ENCODE results near the gene UTP25.

Gene UTP25

DNA sequence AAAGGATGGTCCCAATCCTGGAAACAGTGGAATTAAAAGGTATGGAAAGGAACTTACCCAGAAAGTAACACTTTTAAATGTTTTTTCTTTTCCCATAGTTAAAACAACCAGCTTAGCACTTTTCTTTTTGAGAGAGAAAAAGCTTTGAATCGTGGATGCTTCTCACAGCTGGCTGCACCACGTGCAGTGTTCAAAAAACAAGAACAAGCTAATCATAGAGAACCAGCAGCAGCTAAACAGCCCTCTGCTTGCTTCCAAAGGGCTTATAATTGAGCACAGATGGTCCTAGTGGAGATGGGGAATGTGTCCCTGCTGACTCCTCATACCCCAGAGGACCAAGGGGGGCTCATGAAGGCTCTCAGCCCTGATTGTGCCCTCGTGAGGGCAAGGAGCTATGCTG lies 26.4 kb downstream of the UTP25 start:
- no peak for TF ChIP-seq POLR2AphosphoS5 (IDR thresholded peaks at IDR 0.05; ENCODE audit: low read depth, low read length)
- TF ChIP-seq, protein P1, sequence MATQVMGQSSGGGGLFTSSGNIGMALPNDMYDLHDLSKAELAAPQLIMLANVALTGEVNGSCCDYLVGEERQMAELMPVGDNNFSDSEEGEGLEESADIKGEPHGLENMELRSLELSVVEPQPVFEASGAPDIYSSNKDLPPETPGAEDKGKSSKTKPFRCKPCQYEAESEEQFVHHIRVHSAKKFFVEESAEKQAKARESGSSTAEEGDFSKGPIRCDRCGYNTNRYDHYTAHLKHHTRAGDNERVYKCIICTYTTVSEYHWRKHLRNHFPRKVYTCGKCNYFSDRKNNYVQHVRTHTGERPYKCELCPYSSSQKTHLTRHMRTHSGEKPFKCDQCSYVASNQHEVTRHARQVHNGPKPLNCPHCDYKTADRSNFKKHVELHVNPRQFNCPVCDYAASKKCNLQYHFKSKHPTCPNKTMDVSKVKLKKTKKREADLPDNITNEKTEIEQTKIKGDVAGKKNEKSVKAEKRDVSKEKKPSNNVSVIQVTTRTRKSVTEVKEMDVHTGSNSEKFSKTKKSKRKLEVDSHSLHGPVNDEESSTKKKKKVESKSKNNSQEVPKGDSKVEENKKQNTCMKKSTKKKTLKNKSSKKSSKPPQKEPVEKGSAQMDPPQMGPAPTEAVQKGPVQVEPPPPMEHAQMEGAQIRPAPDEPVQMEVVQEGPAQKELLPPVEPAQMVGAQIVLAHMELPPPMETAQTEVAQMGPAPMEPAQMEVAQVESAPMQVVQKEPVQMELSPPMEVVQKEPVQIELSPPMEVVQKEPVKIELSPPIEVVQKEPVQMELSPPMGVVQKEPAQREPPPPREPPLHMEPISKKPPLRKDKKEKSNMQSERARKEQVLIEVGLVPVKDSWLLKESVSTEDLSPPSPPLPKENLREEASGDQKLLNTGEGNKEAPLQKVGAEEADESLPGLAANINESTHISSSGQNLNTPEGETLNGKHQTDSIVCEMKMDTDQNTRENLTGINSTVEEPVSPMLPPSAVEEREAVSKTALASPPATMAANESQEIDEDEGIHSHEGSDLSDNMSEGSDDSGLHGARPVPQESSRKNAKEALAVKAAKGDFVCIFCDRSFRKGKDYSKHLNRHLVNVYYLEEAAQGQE (IDR thresholded peaks at IDR 0.05; ENCODE audit: insufficient read depth in 1 of 2, low read depth in 2 of 2, low read length in 2 of 2), result no peak
- no peak for TF ChIP-seq SIN3A (IDR thresholded peaks at IDR 0.05; ENCODE audit: borderline replicate concordance, insufficient read depth, low read length)
- no peak for TF ChIP-seq FOXP2 (optimal IDR thresholded peaks at IDR 0.05; ENCODE audit: borderline replicate concordance, extremely low read depth, extremely low read length, insufficient read depth)
- no peak for TF ChIP-seq TAF1 (IDR thresholded peaks at IDR 0.05; ENCODE audit: borderline replicate concordance, insufficient read depth, low read length)

DNA sequence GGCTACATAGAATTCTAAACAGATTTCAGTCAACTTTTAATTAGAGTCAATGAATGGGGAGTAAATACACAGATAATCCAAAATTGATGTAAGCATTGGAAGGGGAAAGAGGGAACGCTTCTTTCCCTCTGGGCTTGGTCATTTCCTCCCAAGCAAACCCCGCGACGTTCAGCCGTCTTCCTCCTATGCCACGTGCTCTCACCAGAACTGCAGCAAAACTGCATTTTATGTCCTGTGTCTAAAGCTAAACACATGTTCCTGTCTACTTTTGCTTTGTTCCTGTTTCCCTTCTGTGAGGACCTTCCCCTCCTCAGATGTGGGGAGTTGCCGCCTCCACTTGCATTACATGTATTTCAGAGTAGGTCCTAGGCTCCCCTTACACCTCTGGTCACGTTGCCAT lies 27.2 kb downstream of the UTP25 start:
- TF ChIP-seq POLR2AphosphoS5 (IDR thresholded peaks at IDR 0.05; ENCODE audit: low read depth, low read length), result no peak
- TF ChIP-seq SIN3A (IDR thresholded peaks at IDR 0.05; ENCODE audit: borderline replicate concordance, insufficient read depth, low read length), result no peak
- no peak for TF ChIP-seq TAF1 (IDR thresholded peaks at IDR 0.05; ENCODE audit: borderline replicate concordance, insufficient read depth, low read length)
- TF ChIP-seq, protein P1 (IDR thresholded peaks at IDR 0.05; ENCODE audit: insufficient read depth in 1 of 2, low read depth in 2 of 2, low read length in 2 of 2), result no peak
- TF ChIP-seq FOXP2 (optimal IDR thresholded peaks at IDR 0.05; ENCODE audit: borderline replicate concordance, extremely low read depth, extremely low read length, insufficient read depth), result no peak

DNA sequence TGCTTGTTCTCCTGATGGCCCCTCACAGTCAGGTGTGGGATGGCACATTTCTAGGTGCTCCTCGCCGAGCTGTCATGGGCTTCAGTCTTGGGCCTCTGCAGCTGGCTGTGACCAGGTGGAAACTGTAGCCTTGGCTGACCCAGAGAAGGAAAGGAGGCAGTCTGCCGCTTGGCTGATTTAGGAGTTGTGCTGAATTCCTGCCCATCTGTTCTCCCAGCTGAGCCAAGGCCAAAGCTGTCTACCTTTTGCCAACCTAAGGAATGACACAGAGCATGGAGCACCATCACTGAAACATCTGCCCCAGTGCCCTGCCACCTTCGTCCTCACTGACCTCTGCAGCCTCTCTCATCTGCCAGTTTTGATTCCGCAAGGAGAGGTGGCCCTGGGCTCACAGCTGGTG lies 27.9 kb downstream of the UTP25 start:
- TF ChIP-seq SIN3A (IDR thresholded peaks at IDR 0.05; ENCODE audit: borderline replicate concordance, insufficient read depth, low read length) (no peak), POLR2AphosphoS5 (IDR thresholded peaks at IDR 0.05; ENCODE audit: low read depth, low read length) (no peak), FOXP2 (optimal IDR thresholded peaks at IDR 0.05; ENCODE audit: borderline replicate concordance, extremely low read depth, extremely low read length, insufficient read depth) (no peak), TAF1 (IDR thresholded peaks at IDR 0.05; ENCODE audit: borderline replicate concordance, insufficient read depth, low read length) (no peak)
- TF ChIP-seq, protein P1 (IDR thresholded peaks at IDR 0.05; ENCODE audit: insufficient read depth in 1 of 2, low read depth in 2 of 2, low read length in 2 of 2), result no peak

DNA sequence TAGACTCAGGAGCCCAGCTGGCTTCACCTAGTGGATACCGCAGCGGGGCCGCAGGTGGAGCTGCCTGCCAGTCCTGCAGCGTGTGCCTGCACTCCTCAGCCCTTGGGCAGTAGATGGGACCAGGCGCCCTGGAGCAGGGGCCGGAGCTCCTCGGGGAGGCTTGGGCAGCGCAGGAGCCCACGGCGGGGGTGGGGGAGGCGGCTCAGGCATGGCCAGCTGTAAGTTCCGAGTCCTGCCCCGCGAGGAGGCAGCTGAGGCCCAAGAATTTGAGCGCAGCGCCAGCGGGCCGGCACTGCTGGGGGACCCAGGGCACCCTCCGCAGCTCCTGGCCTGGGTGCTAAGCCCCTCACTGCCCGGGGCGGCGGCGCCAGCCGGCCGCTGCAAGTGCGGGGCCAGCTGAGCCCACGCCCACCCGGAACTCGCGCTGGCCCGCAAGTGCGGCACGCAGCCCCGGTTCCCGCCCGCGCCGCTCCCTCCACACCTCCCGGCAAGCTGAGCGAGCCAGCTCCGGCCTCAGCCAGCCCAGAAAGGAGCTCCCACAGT lies 30.9 kb downstream of the UTP25 start:
- TF ChIP-seq FOXP2 (optimal IDR thresholded peaks at IDR 0.05; ENCODE audit: borderline replicate concordance, extremely low read depth, extremely low read length, insufficient read depth) (no peak), TAF1 (IDR thresholded peaks at IDR 0.05; ENCODE audit: borderline replicate concordance, insufficient read depth, low read length) (no peak), SIN3A (IDR thresholded peaks at IDR 0.05; ENCODE audit: borderline replicate concordance, insufficient read depth, low read length) (no peak), POLR2AphosphoS5 (IDR thresholded peaks at IDR 0.05; ENCODE audit: low read depth, low read length) (no peak)
- TF ChIP-seq, protein P1 (IDR thresholded peaks at IDR 0.05; ENCODE audit: insufficient read depth in 1 of 2, low read depth in 2 of 2, low read length in 2 of 2), result no peak
